Mammary epithelial cell (primary cell): Measurements from ENCODE around the gene TMEM263.
A peak's percentile ranks its signal among the peaks of the same experiment; 100 is the strongest.

Experiments used
- EZH2 ChIP-seq: IDR thresholded peaks from 2 replicates; pipeline ENCODE4 v1.6.1; 2012; ENCODE audit warnings: low read length, inconsistent platforms, borderline replicate concordance
- TF ChIP-seq, protein P1 (sequence below), 2 donors: IDR thresholded peaks in 1 of 2; conservative IDR thresholded peaks in 1 of 2; 2 replicates each; pipeline ENCODE4 v1.5.1; 2011 to 2012; ENCODE audit warnings: inconsistent platforms in 2 of 2, low read length in 2 of 2, mild to moderate bottlenecking in 2 of 2, control low read depth in 1 of 2, low read depth in 1 of 2; ENCODE audit not compliant: insufficient read depth in 1 of 2; ENCODE audit errors: extremely low read depth in 1 of 2

DNA sequence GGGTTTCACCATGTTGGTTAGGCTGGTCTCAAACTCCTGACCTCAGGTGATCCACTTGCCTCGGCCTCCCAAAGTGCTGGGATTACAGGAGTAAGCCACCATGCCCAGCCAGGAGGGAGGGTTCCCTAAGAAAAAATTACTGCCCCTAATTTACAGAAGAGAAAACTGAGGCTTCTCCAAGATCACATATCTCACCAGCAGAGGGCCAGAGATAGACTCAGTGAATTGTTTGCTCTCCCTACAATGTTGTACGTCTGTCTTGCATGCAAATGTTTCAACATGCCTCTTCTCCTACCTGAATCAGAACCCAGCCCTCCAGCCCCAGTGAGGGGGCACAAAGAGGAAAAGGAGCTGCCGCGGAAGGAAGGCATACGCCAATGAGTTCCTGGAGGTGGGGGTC, 48.3 kb upstream of the TMEM263 start:
- TF ChIP-seq, protein P1, sequence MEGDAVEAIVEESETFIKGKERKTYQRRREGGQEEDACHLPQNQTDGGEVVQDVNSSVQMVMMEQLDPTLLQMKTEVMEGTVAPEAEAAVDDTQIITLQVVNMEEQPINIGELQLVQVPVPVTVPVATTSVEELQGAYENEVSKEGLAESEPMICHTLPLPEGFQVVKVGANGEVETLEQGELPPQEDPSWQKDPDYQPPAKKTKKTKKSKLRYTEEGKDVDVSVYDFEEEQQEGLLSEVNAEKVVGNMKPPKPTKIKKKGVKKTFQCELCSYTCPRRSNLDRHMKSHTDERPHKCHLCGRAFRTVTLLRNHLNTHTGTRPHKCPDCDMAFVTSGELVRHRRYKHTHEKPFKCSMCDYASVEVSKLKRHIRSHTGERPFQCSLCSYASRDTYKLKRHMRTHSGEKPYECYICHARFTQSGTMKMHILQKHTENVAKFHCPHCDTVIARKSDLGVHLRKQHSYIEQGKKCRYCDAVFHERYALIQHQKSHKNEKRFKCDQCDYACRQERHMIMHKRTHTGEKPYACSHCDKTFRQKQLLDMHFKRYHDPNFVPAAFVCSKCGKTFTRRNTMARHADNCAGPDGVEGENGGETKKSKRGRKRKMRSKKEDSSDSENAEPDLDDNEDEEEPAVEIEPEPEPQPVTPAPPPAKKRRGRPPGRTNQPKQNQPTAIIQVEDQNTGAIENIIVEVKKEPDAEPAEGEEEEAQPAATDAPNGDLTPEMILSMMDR (conservative IDR thresholded peaks at IDR 0.05 in 1 of 2, IDR thresholded peaks at IDR 0.05 in 1 of 2; ENCODE audit: extremely low read depth in 1 of 2, insufficient read depth in 1 of 2, low read depth in 1 of 2, low read length in 2 of 2) = peak in 1 of 2 donors; percentile 2
- TF ChIP-seq EZH2 = no peak
